ENCODE measurements around the gene LPA. TPM values are rescaled to one million over a fixed set of nuclear protein-coding genes. Genes with fewer than 3 reads are reported as not detected.

LPA gene
- total and polyA plus RNA-seq, 2 of the 8 experiments (the other 6 are each of a cell fraction or from before 2014, with no cell fraction given): 0.39 TPM; not detected in 1

- TF ChIP-seq NANOG (IDR thresholded peaks at IDR 0.05; ENCODE audit: insufficient read depth, low read depth, low read length, poor library complexity, severe bottlenecking): no peak
- no peak for TF ChIP-seq RXRA (IDR thresholded peaks at IDR 0.05; ENCODE audit: insufficient read depth, low read depth, low read length)
- no peak for TF ChIP-seq BRCA1 (IDR thresholded peaks at IDR 0.05; ENCODE audit: low read depth, low read length)
- no peak for TF ChIP-seq GTF2F1 (IDR thresholded peaks at IDR 0.05; ENCODE audit: borderline replicate concordance, low read depth, low read length)
- no peak for TF ChIP-seq JUN (IDR thresholded peaks at IDR 0.05; ENCODE audit: low read depth, low read length)
- TF ChIP-seq YY1 (IDR thresholded peaks at IDR 0.05; ENCODE audit: low read depth, low read length): no peak
- TF ChIP-seq GABPA (IDR thresholded peaks at IDR 0.05; ENCODE audit: borderline replicate concordance, insufficient read depth, low read length): no peak
- TF ChIP-seq SP2 (IDR thresholded peaks at IDR 0.05; ENCODE audit: low read length): no peak
- TF ChIP-seq CHD7 (IDR thresholded peaks at IDR 0.05; ENCODE audit: insufficient replicate concordance, low read length): no peak
- no peak for TF ChIP-seq POLR2A (IDR thresholded peaks at IDR 0.05; ENCODE audit: control extremely low read depth in 1 of 2, low read depth in 2 of 2, low read length in 2 of 2)
- no peak for TF ChIP-seq SUZ12 (IDR thresholded peaks at IDR 0.05; ENCODE audit: low read length)
Observed at GRCh38 chr6:160685762-160686450, 21.8 kb upstream of the LPA start (continued).
